Prostate gland (tissue), 2 donors: ENCODE data around the gene EPAS1.

Experiments used
- POLR2A ChIP-seq: fragments of 450-650 bp; IDR thresholded peaks from one replicate; pipeline ENCODE4 v1.6.1; 2016; ENCODE audit warnings: antibody characterized with exemption, mild to moderate bottlenecking
- POLR2AphosphoS5 ChIP-seq: sonication (generic); formaldehyde crosslinking; IDR thresholded peaks from one replicate; pipeline ENCODE4 v1.6.1; 2017; ENCODE audit warnings: antibody characterized with exemption
- TF ChIP-seq, protein P1 (sequence below), 4 experiments: fragments of 200-600 bp in 2 of 4; fragments of 450-650 bp in 2 of 4; sonication (generic) in 2 of 4; IDR thresholded peaks; 1 replicate in 3 of 4; 2 replicates in 1 of 4; pipeline ENCODE4 v1.5.1; 2016 to 2019; ENCODE audit warnings: antibody characterized with exemption in 4 of 4, mild to moderate bottlenecking in 2 of 4, moderate library complexity in 2 of 4

DNA sequence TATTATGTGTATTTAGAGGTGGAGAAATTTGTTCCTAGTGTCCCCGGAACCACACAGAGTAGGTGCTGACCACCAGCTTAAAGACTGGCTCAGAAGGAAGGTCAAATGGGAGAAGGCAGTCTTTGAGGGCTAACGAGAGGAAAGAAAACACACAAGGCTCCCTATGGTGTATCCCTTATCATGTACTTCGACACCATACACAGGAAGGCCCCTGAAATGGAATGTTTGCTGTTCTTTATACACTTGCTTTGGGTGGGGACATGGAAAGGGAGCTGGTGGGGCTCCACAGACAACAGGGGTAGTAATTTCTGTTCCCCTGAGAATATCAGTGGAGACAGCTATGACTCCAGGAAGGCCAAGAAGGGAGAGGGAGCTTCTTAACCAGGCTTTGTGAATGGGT lies 6.0 kb downstream of the EPAS1 start:
- TF ChIP-seq, protein P1, sequence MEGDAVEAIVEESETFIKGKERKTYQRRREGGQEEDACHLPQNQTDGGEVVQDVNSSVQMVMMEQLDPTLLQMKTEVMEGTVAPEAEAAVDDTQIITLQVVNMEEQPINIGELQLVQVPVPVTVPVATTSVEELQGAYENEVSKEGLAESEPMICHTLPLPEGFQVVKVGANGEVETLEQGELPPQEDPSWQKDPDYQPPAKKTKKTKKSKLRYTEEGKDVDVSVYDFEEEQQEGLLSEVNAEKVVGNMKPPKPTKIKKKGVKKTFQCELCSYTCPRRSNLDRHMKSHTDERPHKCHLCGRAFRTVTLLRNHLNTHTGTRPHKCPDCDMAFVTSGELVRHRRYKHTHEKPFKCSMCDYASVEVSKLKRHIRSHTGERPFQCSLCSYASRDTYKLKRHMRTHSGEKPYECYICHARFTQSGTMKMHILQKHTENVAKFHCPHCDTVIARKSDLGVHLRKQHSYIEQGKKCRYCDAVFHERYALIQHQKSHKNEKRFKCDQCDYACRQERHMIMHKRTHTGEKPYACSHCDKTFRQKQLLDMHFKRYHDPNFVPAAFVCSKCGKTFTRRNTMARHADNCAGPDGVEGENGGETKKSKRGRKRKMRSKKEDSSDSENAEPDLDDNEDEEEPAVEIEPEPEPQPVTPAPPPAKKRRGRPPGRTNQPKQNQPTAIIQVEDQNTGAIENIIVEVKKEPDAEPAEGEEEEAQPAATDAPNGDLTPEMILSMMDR (IDR thresholded peaks at IDR 0.05), result no peak
- TF ChIP-seq POLR2AphosphoS5 (no peak), POLR2A (no peak)
